ENCODE measurements around the gene NREP. TPM values are rescaled to one million over a fixed set of nuclear protein-coding genes. Genes with fewer than 3 reads are reported as not detected.

The NREP gene, protein sequence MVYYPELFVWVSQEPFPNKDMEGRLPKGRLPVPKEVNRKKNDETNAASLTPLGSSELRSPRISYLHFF
- 27.5 TPM for total RNA-seq
- long read RNA-seq, transcript NREP-202 (5 exons, 2,581 nt): major isoform, 20 of 27 reads
- long read RNA-seq, partial matches to known transcripts: 0 of 27 reads
- long read RNA-seq, other reads (novel, unspliced or antisense): 2 of 27 reads

GRCh38 chr5:111756581-111757354, at the start of gene NREP:
Gene NREP (minus strand): TSS chr5:111757194. CDS start chr5:111755772, 1,422 bp downstream.
- Histone ChIP-seq H3K27me3 (ENCODE audit: low read depth) (no peaks in the 10 kb centered on the region), H3K9me3 (replicated peaks) (no peaks in the 10 kb centered on the region), H3K27ac (replicated peaks) (peak within 1 kb of the TSS; percentile 97), H3K36me3 (no peaks in the 10 kb centered on the region), H3K4me3 (peak within 1 kb of the TSS; percentile 80), H3K4me1 (peaks cover 54% of the 10 kb centered on the region)
- TF ChIP-seq CTCF (IDR thresholded peaks at IDR 0.05; ENCODE audit: borderline replicate concordance): no peak
- peak; percentile 35 for DNase-seq
- intact Hi-C loops (cut with micrococcal nuclease): loop anchor here (5.0 kb wide), 1 partner anchor 204 kb away; no protein-coding TSS in a partner anchor

GRCh38 chr5:111806753-111807152, 49.8 kb upstream of the NREP start:
- intact Hi-C loops (cut with micrococcal nuclease): no loop called here
- no peak overlapping the region for H3K27ac ChIP-seq (replicated peaks)

DNA sequence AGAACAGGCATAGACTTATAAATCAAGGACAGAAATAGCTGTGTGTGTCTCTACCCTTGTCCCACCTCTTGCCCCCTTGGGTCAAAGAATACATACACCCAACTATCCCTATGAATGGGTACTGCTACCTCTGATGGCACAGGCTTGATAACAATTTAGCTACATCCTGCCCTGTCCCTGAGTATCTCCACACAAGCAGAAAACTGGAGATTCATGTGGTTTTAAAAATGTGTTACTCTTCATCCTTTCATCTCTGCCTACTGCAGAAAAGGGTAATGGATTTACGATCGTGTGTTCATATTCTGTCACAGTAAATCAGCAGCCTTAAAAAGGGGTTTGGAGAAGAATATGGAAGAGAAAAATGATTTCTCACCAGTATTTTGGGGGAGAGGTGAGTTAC, 49.2 kb upstream of the NREP start:
- Histone ChIP-seq H3K9me3 (replicated peaks) (no peaks in the 10 kb centered on the region), H3K4me1 (peaks cover 5% of the 10 kb centered on the region), H3K27ac (replicated peaks) (no peak overlapping the region), H3K36me3 (no peaks in the 10 kb centered on the region), H3K4me3 (no peak overlapping the region), H3K27me3 (ENCODE audit: low read depth) (no peaks in the 10 kb centered on the region)
- DNase-seq: no peak
- TF ChIP-seq CTCF (IDR thresholded peaks at IDR 0.05; ENCODE audit: borderline replicate concordance): no peak
- intact Hi-C loops (cut with micrococcal nuclease): no loop called here

More at GRCh38 chr5:111806753-111807152, 49.8 kb upstream of the NREP start:
- no peak for TF ChIP-seq CTCF (IDR thresholded peaks at IDR 0.05; ENCODE audit: borderline replicate concordance)
- H3K36me3 ChIP-seq: no peaks in the 10 kb centered on the region
- peaks cover 5% of the 10 kb centered on the region for H3K4me1 ChIP-seq
- no peak for DNase-seq
- no peaks in the 10 kb centered on the region for H3K27me3 ChIP-seq (ENCODE audit: low read depth)
- H3K9me3 ChIP-seq (replicated peaks): no peaks in the 10 kb centered on the region
- no peak overlapping the region for H3K4me3 ChIP-seq

- Histone ChIP-seq H3K27ac (replicated peaks) (no peak overlapping the region), H3K4me3 (no peak overlapping the region), H3K9me3 (replicated peaks) (no peaks in the 10 kb centered on the region), H3K4me1 (peaks cover 2% of the 10 kb centered on the region), H3K36me3 (no peaks in the 10 kb centered on the region), H3K27me3 (ENCODE audit: low read depth) (no peaks in the 10 kb centered on the region)
- no peak for DNase-seq
- intact Hi-C loops (cut with micrococcal nuclease): no loop called here
- no peak for TF ChIP-seq CTCF (IDR thresholded peaks at IDR 0.05; ENCODE audit: borderline replicate concordance)
Observed at GRCh38 chr5:111805071-111805470, 48.1 kb upstream of the NREP start.

GRCh38 chr5:111800351-111800750, 43.4 kb upstream of the NREP start:
- no peak overlapping the region for H3K4me3 ChIP-seq
- no peak overlapping the region for H3K27ac ChIP-seq (replicated peaks)
- no peaks in the 10 kb centered on the region for H3K27me3 ChIP-seq (ENCODE audit: low read depth)
- no peaks in the 10 kb centered on the region for H3K36me3 ChIP-seq
- DNase-seq: no peak
- peaks cover 6% of the 10 kb centered on the region for H3K9me3 ChIP-seq (replicated peaks)
- H3K4me1 ChIP-seq: no peaks in the 10 kb centered on the region
- no peak for TF ChIP-seq CTCF (IDR thresholded peaks at IDR 0.05; ENCODE audit: borderline replicate concordance)
- intact Hi-C loops (cut with micrococcal nuclease): no loop called here
